ENCODE measurements around the gene ADARB2.

Gene ADARB2

GRCh38 chr10:1651270-1651966 is 85.9 kb downstream of the ADARB2 start:
- no peak for TF ChIP-seq NFRKB (IDR thresholded peaks at IDR 0.05)
- TF ChIP-seq FOXM1 (IDR thresholded peaks at IDR 0.05; ENCODE audit: borderline replicate concordance) = no peak
- TF ChIP-seq ELF4 (IDR thresholded peaks at IDR 0.05) = no peak
- TF ChIP-seq TARDBP (IDR thresholded peaks at IDR 0.05) = no peak
- TF ChIP-seq LEF1 (IDR thresholded peaks at IDR 0.05; ENCODE audit: borderline replicate concordance) = no peak
- TF ChIP-seq ARNT (IDR thresholded peaks at IDR 0.05) = no peak
- no peak for TF ChIP-seq HDGF (IDR thresholded peaks at IDR 0.05; ENCODE audit: borderline replicate concordance)
- no peak for TF ChIP-seq L3MBTL2 (conservative IDR thresholded peaks at IDR 0.05)
- no peak for TF ChIP-seq BHLHE40 (IDR thresholded peaks at IDR 0.05; ENCODE audit: borderline replicate concordance)
- TF ChIP-seq FOXA1 (IDR thresholded peaks at IDR 0.05) = no peak
- no peak for TF ChIP-seq CTBP1 (IDR thresholded peaks at IDR 0.05; ENCODE audit: borderline replicate concordance)
- no peak for DNase-seq (ENCODE audit: extremely low spot score)
- ChIA-PET POLR2A (no interaction called here), CTCF (no interaction called here)

GRCh38 chr10:1650542-1651269 is 86.6 kb downstream of the ADARB2 start:
- DNase-seq (ENCODE audit: extremely low spot score) = no peak
- ChIA-PET POLR2A (no interaction called here), CTCF (interaction anchor here (0.7 kb wide), 1 partner anchor 255 kb away, joined by 3 read pairs; no protein-coding TSS in a partner anchor)
- TF ChIP-seq FOXK2 (IDR thresholded peaks at IDR 0.05) (no peak), FOXA1 (IDR thresholded peaks at IDR 0.05) (no peak), FOXM1 (IDR thresholded peaks at IDR 0.05; ENCODE audit: borderline replicate concordance) (no peak), SP1 (IDR thresholded peaks at IDR 0.05) (no peak), CTBP1 (IDR thresholded peaks at IDR 0.05; ENCODE audit: borderline replicate concordance) (no peak), HDGF (IDR thresholded peaks at IDR 0.05; ENCODE audit: borderline replicate concordance) (no peak), LEF1 (IDR thresholded peaks at IDR 0.05; ENCODE audit: borderline replicate concordance) (no peak), NFRKB (IDR thresholded peaks at IDR 0.05) (no peak), TARDBP (IDR thresholded peaks at IDR 0.05) (no peak), ELF4 (IDR thresholded peaks at IDR 0.05) (no peak), PKNOX1 (IDR thresholded peaks at IDR 0.05) (no peak), ZNF384 (IDR thresholded peaks at IDR 0.05) (no peak), BHLHE40 (IDR thresholded peaks at IDR 0.05; ENCODE audit: borderline replicate concordance) (no peak), SUZ12 (IDR thresholded peaks at IDR 0.05) (no peak), L3MBTL2 (conservative IDR thresholded peaks at IDR 0.05) (no peak), ARNT (IDR thresholded peaks at IDR 0.05) (no peak)

- POLR2A ChIA-PET = no interaction called here
- CTCF ChIA-PET = no interaction called here
- DNase-seq (ENCODE audit: extremely low spot score) = no peak
- no peak for TF ChIP-seq ARNT (IDR thresholded peaks at IDR 0.05)
- no peak for TF ChIP-seq CTBP1 (IDR thresholded peaks at IDR 0.05; ENCODE audit: borderline replicate concordance)
- TF ChIP-seq TARDBP (IDR thresholded peaks at IDR 0.05) = no peak
- no peak for TF ChIP-seq HDGF (IDR thresholded peaks at IDR 0.05; ENCODE audit: borderline replicate concordance)
- TF ChIP-seq ZNF384 (IDR thresholded peaks at IDR 0.05) = no peak
- no peak for TF ChIP-seq FOXK2 (IDR thresholded peaks at IDR 0.05)
- TF ChIP-seq BHLHE40 (IDR thresholded peaks at IDR 0.05; ENCODE audit: borderline replicate concordance) = no peak
- TF ChIP-seq FOXA1 (IDR thresholded peaks at IDR 0.05) = no peak
- TF ChIP-seq SUZ12 (IDR thresholded peaks at IDR 0.05) = no peak
- TF ChIP-seq NFRKB (IDR thresholded peaks at IDR 0.05) = no peak
These were observed 88.7 kb downstream of the ADARB2 start for GRCh38 chr10:1648648-1649047.

GRCh38 chr10:1646332-1646731 is 91.0 kb downstream of the ADARB2 start:
- DNase-seq (ENCODE audit: extremely low spot score) = no peak
- ChIA-PET POLR2A (no interaction called here), CTCF (no interaction called here)
- TF ChIP-seq HDGF (IDR thresholded peaks at IDR 0.05; ENCODE audit: borderline replicate concordance) (no peak), ZNF384 (IDR thresholded peaks at IDR 0.05) (no peak), CTBP1 (IDR thresholded peaks at IDR 0.05; ENCODE audit: borderline replicate concordance) (no peak), BHLHE40 (IDR thresholded peaks at IDR 0.05; ENCODE audit: borderline replicate concordance) (no peak), SP1 (IDR thresholded peaks at IDR 0.05) (no peak), ELF4 (IDR thresholded peaks at IDR 0.05) (no peak), FOXK2 (IDR thresholded peaks at IDR 0.05) (no peak), FOXM1 (IDR thresholded peaks at IDR 0.05; ENCODE audit: borderline replicate concordance) (no peak)

- TF ChIP-seq LEF1 (IDR thresholded peaks at IDR 0.05; ENCODE audit: borderline replicate concordance) = no peak
- no peak for TF ChIP-seq FOXM1 (IDR thresholded peaks at IDR 0.05; ENCODE audit: borderline replicate concordance)
- no peak for TF ChIP-seq L3MBTL2 (conservative IDR thresholded peaks at IDR 0.05)
- no peak for TF ChIP-seq FOXA1 (IDR thresholded peaks at IDR 0.05)
- TF ChIP-seq ZNF384 (IDR thresholded peaks at IDR 0.05) = no peak
- no peak for TF ChIP-seq PKNOX1 (IDR thresholded peaks at IDR 0.05)
- TF ChIP-seq HDGF (IDR thresholded peaks at IDR 0.05; ENCODE audit: borderline replicate concordance) = no peak
- no peak for TF ChIP-seq ELF4 (IDR thresholded peaks at IDR 0.05)
- TF ChIP-seq SP1 (IDR thresholded peaks at IDR 0.05) = no peak
- no peak for TF ChIP-seq NFRKB (IDR thresholded peaks at IDR 0.05)
- TF ChIP-seq BHLHE40 (IDR thresholded peaks at IDR 0.05; ENCODE audit: borderline replicate concordance) = no peak
- no peak for TF ChIP-seq FOXK2 (IDR thresholded peaks at IDR 0.05)
- no peak for TF ChIP-seq CTBP1 (IDR thresholded peaks at IDR 0.05; ENCODE audit: borderline replicate concordance)
- no peak for TF ChIP-seq ARNT (IDR thresholded peaks at IDR 0.05)
- no peak for TF ChIP-seq SUZ12 (IDR thresholded peaks at IDR 0.05)
- no peak for TF ChIP-seq TARDBP (IDR thresholded peaks at IDR 0.05)
- POLR2A ChIA-PET = no interaction called here
- CTCF ChIA-PET = no interaction called here
- DNase-seq (ENCODE audit: extremely low spot score) = no peak
These were observed 91.4 kb downstream of the ADARB2 start for GRCh38 chr10:1645896-1646295.

GRCh38 chr10:1644191-1644711 is 93.1 kb downstream of the ADARB2 start:
- no peak for TF ChIP-seq LEF1 (IDR thresholded peaks at IDR 0.05; ENCODE audit: borderline replicate concordance)
- no peak for TF ChIP-seq FOXM1 (IDR thresholded peaks at IDR 0.05; ENCODE audit: borderline replicate concordance)
- no peak for TF ChIP-seq L3MBTL2 (conservative IDR thresholded peaks at IDR 0.05)
- TF ChIP-seq ARNT (IDR thresholded peaks at IDR 0.05) = no peak
- no peak for TF ChIP-seq CTBP1 (IDR thresholded peaks at IDR 0.05; ENCODE audit: borderline replicate concordance)
- TF ChIP-seq FOXA1 (IDR thresholded peaks at IDR 0.05) = no peak
- TF ChIP-seq NFRKB (IDR thresholded peaks at IDR 0.05) = no peak
- TF ChIP-seq ZNF384 (IDR thresholded peaks at IDR 0.05) = no peak
- no peak for TF ChIP-seq ELF4 (IDR thresholded peaks at IDR 0.05)
- TF ChIP-seq SP1 (IDR thresholded peaks at IDR 0.05) = no peak
- no peak for TF ChIP-seq FOXK2 (IDR thresholded peaks at IDR 0.05)
- TF ChIP-seq PKNOX1 (IDR thresholded peaks at IDR 0.05) = no peak
- no peak for TF ChIP-seq SUZ12 (IDR thresholded peaks at IDR 0.05)
- no peak for TF ChIP-seq BHLHE40 (IDR thresholded peaks at IDR 0.05; ENCODE audit: borderline replicate concordance)
- no peak for TF ChIP-seq TARDBP (IDR thresholded peaks at IDR 0.05)
- no peak for TF ChIP-seq HDGF (IDR thresholded peaks at IDR 0.05; ENCODE audit: borderline replicate concordance)
- CTCF ChIA-PET = no interaction called here
- DNase-seq (ENCODE audit: extremely low spot score) = no peak
- POLR2A ChIA-PET = no interaction called here

All from HEK293T (cell line).